HG02610 (cell line): Measurements from ENCODE around the gene KIRREL1.

Experiments used
- ATAC-seq: cut with Tn5 transposase; IDR thresholded peaks from one replicate; pipeline ENCODE4 v1.9.1; 2021; ENCODE audit warnings: mild to moderate bottlenecking, moderate library complexity; ENCODE audit not compliant: unreplicated experiment

The KIRREL1 gene

DNA sequence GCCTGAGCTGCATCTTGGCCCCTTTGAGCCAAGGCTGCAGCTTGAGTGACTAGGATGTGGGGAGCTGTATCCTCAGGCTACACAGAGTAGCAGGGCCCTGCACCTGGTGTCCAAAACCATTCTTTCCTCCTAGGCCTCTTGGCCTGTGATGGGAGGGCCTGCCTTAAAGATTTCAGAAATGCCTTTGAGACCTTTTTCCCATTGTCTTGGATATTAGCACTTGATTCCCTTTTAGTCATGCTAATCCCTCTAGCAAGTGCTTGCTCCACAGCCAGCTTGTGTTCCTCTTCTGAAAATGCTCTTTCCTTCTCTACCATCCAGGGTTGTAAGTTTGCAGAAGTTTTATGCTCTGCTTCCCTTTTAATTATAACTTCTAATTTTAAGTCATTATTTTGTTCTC is 21.7 kb upstream of the KIRREL1 start:
- ATAC-seq = no peak

GRCh38 chr1:157975228-157975950 is 18.1 kb upstream of the KIRREL1 start:
- ATAC-seq = no peak

GRCh38 chr1:157976888-157977287 is 16.6 kb upstream of the KIRREL1 start:
- ATAC-seq = no peak

DNA sequence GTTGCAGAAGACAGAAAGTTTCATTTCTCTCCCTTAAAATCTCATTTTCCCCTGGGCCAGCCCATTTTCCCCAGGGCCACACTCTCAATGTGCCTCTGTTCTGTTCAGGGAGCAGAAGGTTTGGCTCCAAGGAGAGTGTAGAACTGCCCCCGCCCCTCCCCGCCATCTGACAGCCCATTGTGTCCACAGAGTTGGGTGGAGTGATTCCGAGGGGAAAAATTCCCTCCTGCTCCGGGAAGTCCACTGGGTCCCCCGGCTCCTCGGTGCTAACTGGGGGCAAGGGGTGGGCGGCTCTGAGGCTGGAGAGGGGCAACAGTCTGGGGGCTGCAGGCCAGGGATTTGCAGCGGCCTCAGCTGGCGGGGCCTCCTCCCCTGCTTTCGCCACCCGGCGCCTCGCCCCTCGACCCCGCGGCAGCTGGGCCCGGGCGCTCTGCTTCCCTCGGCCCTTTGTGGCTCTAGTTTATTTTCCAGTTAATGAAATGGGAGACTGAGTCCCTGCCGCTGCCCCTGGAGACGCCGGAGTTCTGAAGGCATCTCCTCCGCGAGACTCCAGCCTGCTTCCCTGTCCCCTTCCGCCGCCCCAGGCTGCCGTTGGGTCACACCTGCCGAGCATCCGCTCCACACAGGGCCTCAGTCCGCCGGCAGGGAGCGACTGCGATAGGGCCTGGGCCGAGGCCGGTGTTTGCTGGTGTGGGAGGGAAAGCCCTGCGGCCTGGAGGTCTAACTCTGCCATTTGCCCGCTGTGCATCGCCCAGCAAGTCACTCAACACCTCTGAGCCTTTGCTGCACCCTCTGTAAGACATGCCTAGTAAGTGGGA is 14.7 kb upstream of the KIRREL1 start:
- no peak for ATAC-seq

GRCh38 chr1:157982136-157982535 is 11.3 kb upstream of the KIRREL1 start:
- ATAC-seq = no peak

GRCh38 chr1:157983787-157984186 is 9.7 kb upstream of the KIRREL1 start:
- ATAC-seq = no peak

DNA sequence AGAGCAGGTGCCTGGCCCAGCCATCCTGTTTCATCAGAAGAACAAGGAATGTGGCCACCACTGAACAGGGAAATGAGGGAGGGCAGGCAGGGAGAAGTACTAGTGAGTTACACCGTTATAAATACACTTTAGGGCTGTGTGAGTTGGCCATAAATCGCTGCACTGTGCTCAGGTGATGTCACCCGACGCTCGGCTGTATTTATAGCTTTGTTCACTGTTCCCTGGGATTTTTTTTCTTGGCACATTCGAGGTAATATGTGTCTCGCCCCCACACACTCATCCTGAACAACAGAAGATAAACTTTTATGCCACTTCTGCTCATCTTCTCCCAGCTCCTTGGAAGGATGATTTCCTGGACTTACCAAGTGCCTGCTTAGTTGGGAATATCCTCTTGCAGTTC is 9.0 kb upstream of the KIRREL1 start:
- ATAC-seq = no peak

DNA sequence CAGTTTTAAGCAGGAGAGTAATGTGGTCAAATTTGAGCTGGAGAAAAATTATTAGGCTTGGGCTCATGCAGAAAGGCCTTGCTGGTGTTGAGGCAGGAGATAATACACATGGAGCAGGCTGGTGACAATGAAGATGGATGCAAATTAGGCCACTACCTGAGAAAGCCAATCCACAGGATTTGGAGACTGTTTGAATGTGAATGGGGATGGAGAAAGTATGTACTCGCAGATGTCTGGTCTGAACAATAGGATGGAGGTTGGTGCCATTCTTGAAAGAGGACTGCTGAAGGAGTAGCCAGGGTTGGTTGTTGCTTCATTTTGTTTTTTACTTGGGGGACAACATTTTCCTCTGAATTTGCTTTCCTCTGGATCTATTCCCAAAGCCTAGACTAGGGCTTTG is 8.0 kb upstream of the KIRREL1 start:
- ATAC-seq = no peak

- ATAC-seq = no peak
These were observed 5.4 kb upstream of the KIRREL1 start for GRCh38 chr1:157988002-157988401.

DNA sequence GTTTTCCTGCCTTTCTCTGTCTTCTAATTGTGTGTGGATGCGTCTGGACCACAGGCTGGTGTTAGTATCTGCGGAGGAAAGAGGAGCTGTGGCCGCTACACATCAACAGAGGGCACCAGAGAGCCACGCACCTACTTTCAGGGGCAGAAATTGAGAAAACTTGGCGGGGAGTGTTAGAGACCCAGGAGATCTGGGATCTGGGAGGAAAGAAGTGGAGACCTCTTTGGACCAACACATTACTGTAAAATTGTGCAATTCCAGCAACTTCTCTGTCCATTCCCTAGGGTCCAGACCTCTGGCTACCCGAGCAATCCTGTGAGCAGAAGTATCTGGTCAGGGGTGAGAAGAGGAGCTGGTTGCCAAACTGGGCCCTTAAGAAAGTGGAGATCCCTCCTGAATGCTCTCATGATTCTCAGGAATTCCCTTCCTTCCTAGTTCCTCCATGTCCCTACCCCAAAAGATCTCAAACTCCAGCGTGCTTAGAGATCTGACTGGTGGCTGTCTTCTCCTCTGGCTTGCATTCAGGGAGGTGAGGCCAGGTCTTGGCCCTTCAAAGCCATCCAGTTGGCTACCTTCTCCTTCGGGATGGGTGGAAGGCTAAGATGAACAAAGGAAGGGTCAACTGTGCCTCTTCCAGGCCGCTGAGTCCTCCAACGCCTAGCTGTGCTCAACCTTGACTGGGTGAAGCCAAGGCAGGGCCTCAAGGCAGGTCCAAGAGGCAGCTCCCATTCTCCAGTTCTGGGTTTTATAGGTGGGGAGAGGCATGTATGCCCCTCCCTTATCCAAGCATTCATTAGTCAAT is 1.2 kb upstream of the KIRREL1 start:
- ATAC-seq = no peak

GRCh38 chr1:157992833-157993146 is 655 bp upstream of the KIRREL1 start:
- ATAC-seq = no peak

DNA sequence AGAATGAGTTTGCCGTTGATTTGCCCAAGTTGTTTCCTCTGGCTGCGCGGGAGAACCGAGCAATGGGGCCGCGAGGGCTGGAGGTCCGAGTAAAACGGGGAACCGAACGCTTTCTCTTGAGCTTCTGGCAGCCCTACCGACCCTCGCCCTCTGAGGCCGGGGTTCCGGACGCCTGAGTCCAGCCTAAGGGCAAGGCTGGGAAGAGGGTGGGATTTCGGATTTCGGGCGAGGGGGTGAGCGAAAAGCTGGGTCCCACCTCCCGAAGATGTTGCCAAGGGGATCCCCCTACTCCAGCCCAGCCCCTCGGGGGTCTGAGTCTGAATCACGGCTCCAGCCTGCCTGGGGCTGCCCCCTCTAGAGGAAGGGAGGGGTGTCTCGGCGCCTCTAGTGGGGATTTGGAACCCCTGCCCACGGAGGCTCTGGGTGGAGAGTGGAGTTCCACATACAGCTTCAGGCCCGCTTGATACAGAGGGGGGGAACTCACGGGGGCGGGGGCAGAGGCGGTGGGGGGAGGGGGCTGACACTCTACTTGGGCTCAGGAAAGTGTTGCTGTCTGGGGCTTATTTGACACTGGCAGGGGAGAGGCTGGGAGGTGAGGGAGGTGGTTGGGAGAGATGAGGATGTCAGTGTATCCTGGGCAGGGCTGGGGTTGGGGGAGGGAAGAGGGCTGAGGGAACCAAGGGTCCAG is 617 bp downstream of the KIRREL1 start:
- ATAC-seq = no peak

GRCh38 chr1:157994704-157995582 is 1.5 kb downstream of the KIRREL1 start:
- no peak for ATAC-seq

- ATAC-seq = no peak
These were observed 2.2 kb downstream of the KIRREL1 start for GRCh38 chr1:157995583-157996169.

- no peak for ATAC-seq
These were observed 3.0 kb downstream of the KIRREL1 start for GRCh38 chr1:157996433-157996832.

DNA sequence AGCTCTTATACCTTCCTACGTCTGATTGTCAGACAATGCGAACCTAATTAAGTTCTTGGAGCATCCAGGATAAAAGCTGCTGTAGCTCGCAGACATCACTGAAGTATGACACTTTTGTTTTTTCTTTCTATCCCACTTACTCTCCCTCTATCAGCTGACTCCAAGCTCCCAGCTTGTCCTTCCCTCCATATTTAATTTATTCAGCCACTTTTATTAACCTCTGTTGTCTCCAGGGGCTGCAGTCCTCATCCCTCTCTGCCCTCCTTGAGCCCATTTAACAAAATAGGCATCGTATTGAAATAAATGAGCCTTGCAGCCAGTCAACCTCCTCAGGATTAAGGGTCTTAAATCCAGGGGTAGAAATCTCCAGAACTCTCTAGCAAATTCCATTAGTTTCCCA is 7.1 kb downstream of the KIRREL1 start:
- no peak for ATAC-seq

DNA sequence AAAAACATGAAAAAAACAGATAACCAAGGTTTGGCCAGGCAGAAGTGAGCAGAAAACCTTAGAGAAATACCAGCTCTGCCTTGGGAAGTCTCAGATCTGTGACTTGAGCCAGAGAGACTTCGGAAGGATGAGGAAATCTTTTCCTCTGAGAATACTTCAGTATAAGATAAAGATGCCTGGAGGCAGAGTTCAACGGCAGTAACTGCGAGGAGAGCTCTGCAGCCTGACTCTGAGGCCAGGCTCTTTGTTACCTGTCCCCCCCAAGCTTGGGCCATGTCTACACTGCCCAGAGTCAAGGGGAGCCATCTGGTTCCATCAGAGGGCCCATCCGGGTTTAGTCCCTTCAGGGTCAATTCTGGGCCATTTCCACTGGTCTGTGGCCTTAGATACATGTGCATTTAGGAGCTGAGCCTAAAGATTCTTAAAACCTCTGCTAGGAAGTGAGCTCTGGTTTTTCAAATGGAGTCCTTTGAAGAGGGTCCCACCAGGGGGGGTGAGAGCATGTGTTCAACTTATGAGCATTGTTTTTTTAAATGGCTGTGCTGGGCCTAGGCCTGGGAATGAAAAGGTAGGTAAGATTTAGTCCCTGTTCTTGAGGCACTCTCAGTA is 8.7 kb downstream of the KIRREL1 start:
- ATAC-seq = no peak

GRCh38 chr1:158002631-158003405 is 9.4 kb downstream of the KIRREL1 start:
- no peak for ATAC-seq

DNA sequence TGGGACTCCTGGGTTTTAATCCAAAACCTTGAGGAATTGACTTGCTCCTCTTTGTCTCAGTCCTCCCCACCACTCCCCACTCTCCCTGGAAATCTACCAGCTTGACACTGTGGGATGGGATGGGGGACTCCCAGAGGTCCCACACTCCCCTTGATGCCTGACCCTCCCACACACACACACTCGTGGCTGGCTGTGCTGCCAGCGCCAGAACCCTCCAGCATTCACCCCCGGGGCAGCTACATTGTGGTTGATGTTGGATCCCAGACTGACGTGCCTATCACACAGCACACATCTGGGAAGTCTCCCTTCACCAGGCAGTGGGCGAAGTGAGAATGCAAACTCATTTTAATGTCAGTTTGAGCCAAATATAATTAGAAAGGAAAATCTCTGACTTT is 10.0 kb downstream of the KIRREL1 start:
- no peak for ATAC-seq
